GM13976 (cell line): ENCODE results near the gene KRT33A.
"Not testable (repeated sequence)": the region's sequence is repeated elsewhere in the genome, so short reads cannot be mapped to it uniquely, and the experiment has no call there.

ENCODE experiments used
- DNase-seq: peaks from one replicate; pipeline ENCODE4 v3.0.0; 2012; ENCODE audit warnings: low spot score
- in situ Hi-C: fragments of 300-500 bp; cut with MboI; formaldehyde crosslinking; loops from one replicate; pipeline ENCODE4 v1.12.0; 2022; ENCODE audit warnings: low sequenced_read_pairs, mixed read lengths, inconsistent platforms; ENCODE audit not compliant: unreplicated experiment
- TF ChIP-seq, protein P1 (sequence below): IDR thresholded peaks from 2 replicates; pipeline ENCODE4 v1.5.1; 2012; ENCODE audit warnings: borderline replicate concordance, mild to moderate bottlenecking; ENCODE audit not compliant: insufficient read depth; ENCODE audit errors: extremely low read depth, missing control alignments, control extremely low read depth

Gene KRT33A

DNA sequence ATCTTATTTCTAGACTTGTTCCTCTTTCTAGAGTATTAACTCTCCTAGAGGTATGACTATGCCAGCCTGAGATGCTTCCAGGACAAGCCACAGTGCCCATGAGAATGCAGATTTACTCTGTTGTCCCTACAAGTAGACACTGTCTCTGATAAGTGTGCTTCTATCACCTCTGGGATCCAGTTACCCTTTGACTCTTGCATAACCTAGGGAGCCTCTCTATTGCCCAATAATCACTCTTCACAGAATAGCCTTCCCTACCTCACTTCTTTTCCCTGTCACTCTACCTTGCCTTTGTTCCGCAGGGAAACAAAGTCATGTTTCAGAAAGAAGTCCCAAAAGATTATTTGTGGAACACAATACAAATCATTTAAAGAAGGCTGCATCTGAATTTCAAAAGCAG lies 33.1 kb upstream of the KRT33A start:
- in situ Hi-C loops: no loop called here
- TF ChIP-seq, protein P1, sequence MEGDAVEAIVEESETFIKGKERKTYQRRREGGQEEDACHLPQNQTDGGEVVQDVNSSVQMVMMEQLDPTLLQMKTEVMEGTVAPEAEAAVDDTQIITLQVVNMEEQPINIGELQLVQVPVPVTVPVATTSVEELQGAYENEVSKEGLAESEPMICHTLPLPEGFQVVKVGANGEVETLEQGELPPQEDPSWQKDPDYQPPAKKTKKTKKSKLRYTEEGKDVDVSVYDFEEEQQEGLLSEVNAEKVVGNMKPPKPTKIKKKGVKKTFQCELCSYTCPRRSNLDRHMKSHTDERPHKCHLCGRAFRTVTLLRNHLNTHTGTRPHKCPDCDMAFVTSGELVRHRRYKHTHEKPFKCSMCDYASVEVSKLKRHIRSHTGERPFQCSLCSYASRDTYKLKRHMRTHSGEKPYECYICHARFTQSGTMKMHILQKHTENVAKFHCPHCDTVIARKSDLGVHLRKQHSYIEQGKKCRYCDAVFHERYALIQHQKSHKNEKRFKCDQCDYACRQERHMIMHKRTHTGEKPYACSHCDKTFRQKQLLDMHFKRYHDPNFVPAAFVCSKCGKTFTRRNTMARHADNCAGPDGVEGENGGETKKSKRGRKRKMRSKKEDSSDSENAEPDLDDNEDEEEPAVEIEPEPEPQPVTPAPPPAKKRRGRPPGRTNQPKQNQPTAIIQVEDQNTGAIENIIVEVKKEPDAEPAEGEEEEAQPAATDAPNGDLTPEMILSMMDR: no peak
- DNase-seq: no peak

GRCh38 chr17:41382394-41382793 lies 31.8 kb upstream of the KRT33A start:
- no peak for DNase-seq
- TF ChIP-seq, protein P1: no peak
- in situ Hi-C loops: no loop called here

DNA sequence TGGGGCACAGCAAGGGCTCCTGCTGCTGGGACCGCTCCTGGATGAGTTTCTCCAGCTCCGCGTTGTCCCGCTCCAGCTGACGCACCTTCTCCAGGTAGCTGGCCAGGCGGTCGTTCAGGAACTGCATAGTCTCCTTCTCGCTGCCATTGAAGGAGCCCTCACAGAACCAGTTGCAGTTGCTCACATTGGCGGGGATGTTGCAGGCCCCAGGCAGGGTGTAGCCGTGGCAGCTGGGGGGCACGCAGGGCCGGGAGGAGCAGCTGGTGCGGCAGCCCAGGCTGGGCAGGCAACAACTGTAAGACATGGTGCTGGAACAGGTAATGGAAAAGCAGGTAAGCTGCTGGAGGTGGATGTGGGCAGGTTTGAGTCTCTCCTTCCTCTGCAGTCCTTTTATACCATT lies 31.3 kb upstream of the KRT33A start, which contains the start of gene KRT34:
Gene KRT34, minus strand, starts transcription at position 364 of the 400 bp plus-strand sequence. Its CDS starts 60 bp downstream, at position 304.
- DNase-seq, in situ Hi-C loops: not testable (repeated sequence)

DNA sequence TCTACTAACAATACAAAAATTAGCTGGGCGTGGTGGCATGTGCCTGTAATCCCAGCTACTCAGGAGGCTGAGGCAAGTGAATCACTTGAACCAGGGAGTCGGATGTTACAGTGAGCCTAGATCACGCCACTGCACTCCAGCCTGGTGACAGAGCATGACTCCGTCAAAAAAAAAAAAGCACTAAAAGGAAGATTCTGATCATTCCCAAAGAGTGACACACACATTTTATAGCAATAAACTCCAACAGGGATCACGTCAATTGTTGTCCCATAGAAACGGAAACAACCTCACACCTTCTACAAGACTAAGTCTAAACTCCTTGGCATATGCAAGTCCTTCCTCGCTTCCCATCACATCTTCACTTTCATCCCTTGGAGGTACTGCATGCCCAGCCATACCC lies 29.5 kb upstream of the KRT33A start:
- DNase-seq, in situ Hi-C loops: not testable (repeated sequence)

GRCh38 chr17:41377546-41377945 lies 26.9 kb upstream of the KRT33A start:
- in situ Hi-C loops: no loop called here
- no peak for DNase-seq
- TF ChIP-seq, protein P1: no peak

GRCh38 chr17:41369713-41370112 lies 19.1 kb upstream of the KRT33A start, which contains the start of gene KRT33B:
Gene KRT33B (minus strand): TSS chr17:41369813. CDS start chr17:41369750, 63 bp downstream.
- no peak for DNase-seq
- in situ Hi-C loops: no loop called here
- TF ChIP-seq, protein P1: no peak

- in situ Hi-C loops: no loop called here
- TF ChIP-seq, protein P1: no peak
Measured at GRCh38 chr17:41369023-41369422, 18.4 kb upstream of the KRT33A start.

GRCh38 chr17:41367426-41368075 lies 16.9 kb upstream of the KRT33A start:
- DNase-seq: no peak
- TF ChIP-seq, protein P1: no peak
- in situ Hi-C loops: no loop called here

More at GRCh38 chr17:41369023-41369422, 18.4 kb upstream of the KRT33A start:
- DNase-seq: no peak
